Muscle layer of duodenum (tissue), 2 donors: ENCODE data around the gene TBX20.
"Not testable (repeated sequence)": the region's sequence is repeated elsewhere in the genome, so short reads cannot be mapped to it uniquely, and the experiment has no call there.

ENCODE experiments used
- H3K27ac ChIP-seq: one replicate; pipeline ENCODE4 v1.7.0; 2013; ENCODE audit warnings: mild to moderate bottlenecking, low read length
- H3K27me3 ChIP-seq: one replicate; pipeline ENCODE4 v1.7.0; 2013; ENCODE audit warnings: low read depth, mild to moderate bottlenecking, control low read depth, low read length
- H3K36me3 ChIP-seq, 2 donors: one replicate each; pipeline ENCODE4 v1.7.0; 2013; ENCODE audit warnings: low read length in 2 of 2, control low read depth in 1 of 2, mild to moderate bottlenecking in 1 of 2; ENCODE audit not compliant: insufficient read depth in 2 of 2, control insufficient read depth in 1 of 2
- H3K4me1 ChIP-seq, 2 donors: one replicate each; pipeline ENCODE4 v1.7.0; 2013; ENCODE audit warnings: low read length in 2 of 2, mild to moderate bottlenecking in 2 of 2, control low read depth in 1 of 2, moderate library complexity in 1 of 2; ENCODE audit not compliant: insufficient read depth in 2 of 2, control insufficient read depth in 1 of 2
- H3K4me3 ChIP-seq, 2 donors: one replicate each; pipeline ENCODE4 v1.7.0; 2013; ENCODE audit warnings: low read length in 2 of 2, low read depth in 1 of 2, mild to moderate bottlenecking in 1 of 2
- H3K9me3 ChIP-seq, 2 donors: one replicate each; pipeline ENCODE4 v1.7.0; 2013; ENCODE audit warnings: low read length in 2 of 2, control low read depth in 1 of 2, mild to moderate bottlenecking in 1 of 2; ENCODE audit not compliant: control insufficient read depth in 1 of 2
- donor health status: healthy.

The TBX20 gene

DNA sequence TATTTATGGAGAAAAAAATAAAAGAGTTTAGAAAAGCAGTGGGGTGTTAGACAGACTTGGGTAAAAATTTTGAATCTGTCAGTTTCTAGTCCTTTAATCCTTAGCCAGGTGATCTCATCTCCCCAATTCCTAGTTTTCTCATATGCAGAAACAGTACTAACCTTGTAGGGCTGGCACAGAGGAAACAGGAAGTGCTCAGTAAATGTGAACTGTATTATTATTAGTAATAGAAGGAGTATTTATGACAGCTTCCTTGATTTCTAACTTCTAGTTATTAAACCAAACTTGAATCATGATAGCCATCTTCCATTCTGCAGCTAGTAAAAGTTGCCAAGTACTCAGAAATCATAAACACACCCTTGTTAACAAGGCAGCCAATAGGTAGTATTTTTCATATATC lies 12.5 kb downstream of the TBX20 start:
- Histone ChIP-seq H3K27ac (no peak overlapping the region), H3K9me3 (no peaks in the 10 kb centered on the region), H3K4me3 (no peak overlapping the region), H3K27me3 (peaks cover 5% of the 10 kb centered on the region), H3K36me3 (no peaks in the 10 kb centered on the region), H3K4me1 (no peaks in the 10 kb centered on the region)

GRCh38 chr7:35241008-35241407 lies 12.9 kb downstream of the TBX20 start:
- H3K4me3 ChIP-seq, H3K27me3 ChIP-seq, H3K27ac ChIP-seq, H3K4me1 ChIP-seq, H3K36me3 ChIP-seq, H3K9me3 ChIP-seq: not testable (repeated sequence)

GRCh38 chr7:35238456-35238855 lies 15.4 kb downstream of the TBX20 start:
- H3K36me3 ChIP-seq, H3K4me1 ChIP-seq, H3K4me3 ChIP-seq, H3K27ac ChIP-seq, H3K27me3 ChIP-seq, H3K9me3 ChIP-seq: not testable (repeated sequence)

- Histone ChIP-seq H3K27me3 (no peaks in the 10 kb centered on the region), H3K4me3 (no peak overlapping the region), H3K36me3 (no peaks in the 10 kb centered on the region), H3K9me3 (no peaks in the 10 kb centered on the region), H3K27ac (no peak overlapping the region), H3K4me1 (no peaks in the 10 kb centered on the region)
These were observed 20.9 kb downstream of the TBX20 start for GRCh38 chr7:35232994-35233393.

DNA sequence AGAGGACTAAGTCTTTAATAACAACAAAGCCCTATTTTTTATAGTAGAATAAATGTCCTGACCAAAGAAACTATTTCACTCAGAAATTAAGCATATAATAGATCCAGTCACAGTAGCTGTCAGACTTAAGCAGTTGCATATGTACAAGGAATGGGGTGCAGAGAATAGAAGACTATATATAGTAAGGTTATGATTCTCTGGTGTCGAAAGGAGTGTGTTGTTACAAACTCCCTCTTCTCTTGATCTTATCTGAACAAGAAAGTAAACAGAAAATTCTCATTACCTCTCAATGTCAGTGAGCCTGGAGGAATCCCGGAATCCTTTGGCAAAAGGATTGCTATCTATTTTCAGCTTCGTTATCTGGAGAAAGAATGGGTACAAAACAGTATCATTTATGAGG lies 22.7 kb downstream of the TBX20 start:
- H3K36me3 ChIP-seq, H3K9me3 ChIP-seq, H3K27ac ChIP-seq, H3K27me3 ChIP-seq, H3K4me1 ChIP-seq, H3K4me3 ChIP-seq: not testable (repeated sequence)

GRCh38 chr7:35229116-35229780 lies 24.7 kb downstream of the TBX20 start:
- not testable (repeated sequence) for H3K9me3 ChIP-seq

DNA sequence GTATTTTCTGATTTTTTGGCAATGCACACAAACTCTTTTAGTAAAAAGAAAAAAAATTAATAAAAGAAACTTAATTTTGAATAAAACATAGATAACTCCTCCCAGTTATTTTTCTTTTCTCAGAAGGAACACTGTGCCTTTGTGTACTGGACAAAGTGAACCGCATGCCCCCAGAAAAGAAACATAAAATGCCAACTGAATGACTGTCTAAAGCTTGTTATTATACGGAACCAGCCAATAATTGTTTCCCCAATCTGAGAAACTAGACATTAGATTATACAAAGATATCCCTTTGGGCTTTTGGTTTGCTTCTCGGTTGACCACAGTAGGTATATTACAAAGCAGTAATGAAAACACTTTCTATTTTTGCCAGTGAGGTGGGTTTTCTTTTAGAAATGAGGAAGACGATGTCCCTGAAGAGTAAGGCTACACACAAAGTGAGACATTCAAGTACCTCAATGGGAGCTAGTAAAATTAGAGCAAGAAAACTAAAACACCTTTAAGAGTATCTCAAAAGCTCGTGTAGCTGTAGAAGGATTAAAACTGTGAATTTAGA lies 25.3 kb downstream of the TBX20 start:
- not testable (repeated sequence) for H3K27me3 ChIP-seq, H3K36me3 ChIP-seq, H3K9me3 ChIP-seq, H3K4me3 ChIP-seq, H3K4me1 ChIP-seq, H3K27ac ChIP-seq

More at GRCh38 chr7:35229116-35229780, 24.7 kb downstream of the TBX20 start:
- not testable (repeated sequence) for H3K27ac ChIP-seq, H3K36me3 ChIP-seq, H3K4me1 ChIP-seq, H3K4me3 ChIP-seq, H3K27me3 ChIP-seq

- H3K4me3 ChIP-seq, H3K4me1 ChIP-seq, H3K27me3 ChIP-seq, H3K27ac ChIP-seq, H3K36me3 ChIP-seq, H3K9me3 ChIP-seq: not testable (repeated sequence)
These were observed 26.5 kb downstream of the TBX20 start for GRCh38 chr7:35227438-35227837.

DNA sequence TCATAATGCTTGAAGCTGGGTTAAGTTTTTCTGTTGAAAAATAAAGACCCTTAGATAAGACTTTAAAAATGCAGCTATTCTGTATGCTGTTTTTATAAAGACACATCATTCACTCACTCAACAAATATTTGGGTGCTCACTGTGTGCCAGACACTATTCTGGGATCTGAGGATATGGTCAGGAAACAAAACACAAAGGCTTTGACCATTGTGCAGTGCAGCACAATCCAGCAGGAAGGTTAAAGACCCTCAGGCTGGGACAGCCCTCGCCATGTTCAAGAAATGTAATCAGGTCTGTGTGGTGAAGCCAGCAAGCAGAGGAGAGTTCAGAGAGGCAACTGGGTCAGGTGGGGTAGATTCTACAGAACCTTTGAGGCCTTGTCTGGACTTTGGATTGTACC lies 31.5 kb downstream of the TBX20 start:
- not testable (repeated sequence) for H3K4me1 ChIP-seq, H3K4me3 ChIP-seq, H3K9me3 ChIP-seq, H3K27ac ChIP-seq, H3K36me3 ChIP-seq, H3K27me3 ChIP-seq

DNA sequence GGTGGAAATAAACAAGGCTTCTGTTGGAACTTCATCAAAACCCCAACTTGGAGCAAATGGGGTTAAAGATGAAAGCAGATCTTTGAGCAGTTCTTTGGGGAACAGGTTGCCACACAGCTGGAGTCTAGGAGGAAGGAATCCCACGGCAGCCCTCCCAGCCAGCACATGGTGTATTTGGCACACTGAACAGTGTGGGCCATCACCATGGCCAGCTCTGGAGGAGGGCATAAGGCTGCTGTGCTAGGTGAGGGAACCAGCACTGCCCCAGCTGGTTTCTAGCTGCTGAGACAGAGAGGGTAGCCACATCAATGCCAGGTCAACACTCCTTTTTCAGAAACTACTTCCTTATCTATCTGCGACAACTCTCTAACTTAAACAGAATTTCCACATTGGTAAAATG lies 33.7 kb downstream of the TBX20 start:
- H3K9me3 ChIP-seq, H3K27me3 ChIP-seq, H3K4me3 ChIP-seq, H3K27ac ChIP-seq, H3K4me1 ChIP-seq, H3K36me3 ChIP-seq: not testable (repeated sequence)

GRCh38 chr7:35216033-35216432 lies 37.9 kb downstream of the TBX20 start:
- H3K9me3 ChIP-seq, H3K27me3 ChIP-seq, H3K4me3 ChIP-seq, H3K36me3 ChIP-seq, H3K27ac ChIP-seq, H3K4me1 ChIP-seq: not testable (repeated sequence)

GRCh38 chr7:35215063-35215462 lies 38.8 kb downstream of the TBX20 start:
- not testable (repeated sequence) for H3K36me3 ChIP-seq, H3K9me3 ChIP-seq, H3K4me3 ChIP-seq, H3K4me1 ChIP-seq, H3K27me3 ChIP-seq, H3K27ac ChIP-seq
